GM23338 (cell line): ENCODE data around the gene DENND2C. TPM values are rescaled to one million over a fixed set of nuclear protein-coding genes. Genes with fewer than 3 reads are reported as not detected.

Experiments
- ATAC-seq: fragments of 200-7000 bp; cut with Tn5 transposase; 3 replicates; pipeline ENCODE4 v1.9.1; 2020
- DNase-seq: peaks from one replicate; pipeline ENCODE4 v3.0.0-alpha.2; 2015; ENCODE audit warnings: low spot score
- H2AFZ ChIP-seq: fragments of 200-600 bp; sonication (generic); 2 replicates; pipeline ENCODE4 v1.8.0; 2016; ENCODE audit warnings: antibody characterized with exemption, mild to moderate bottlenecking, moderate library complexity
- H3F3A ChIP-seq: fragments of 200-600 bp; sonication (generic); replicated peaks from 2 replicates; pipeline ENCODE4 v1.8.0; 2017; ENCODE audit warnings: antibody characterized with exemption, mixed run types, low read depth
- H3K27ac ChIP-seq: fragments of 200-600 bp; sonication (generic); 2 replicates; pipeline ENCODE4 v1.6.1; 2016; ENCODE audit warnings: low read depth
- H3K27me3 ChIP-seq: fragments of 200-600 bp; sonication (generic); 2 replicates; pipeline ENCODE4 v1.8.0; 2016; ENCODE audit warnings: mild to moderate bottlenecking, mixed run types, moderate library complexity; ENCODE audit not compliant: insufficient read depth
- H3K36me3 ChIP-seq: fragments of 200-600 bp; sonication (generic); 2 replicates; pipeline ENCODE4 v1.8.0; 2016; ENCODE audit warnings: mild to moderate bottlenecking; ENCODE audit not compliant: insufficient read depth
- H3K4me1 ChIP-seq: fragments of 200-600 bp; sonication (generic); 2 replicates; pipeline ENCODE4 v1.8.0; 2016; ENCODE audit warnings: mild to moderate bottlenecking, moderate library complexity; ENCODE audit not compliant: insufficient read depth
- H3K4me2 ChIP-seq: fragments of 200-600 bp; sonication (generic); 2 replicates; pipeline ENCODE4 v1.7.1; 2017; ENCODE audit warnings: mixed run types
- H3K4me3 ChIP-seq: fragments of 200-600 bp; sonication (generic); 2 replicates; pipeline ENCODE4 v1.6.1; 2016; ENCODE audit warnings: mixed run types
- H3K79me2 ChIP-seq: fragments of 200-600 bp; sonication (generic); replicated peaks from 2 replicates; pipeline ENCODE4 v1.8.0; 2017; ENCODE audit warnings: mild to moderate bottlenecking; ENCODE audit not compliant: insufficient read depth
- H3K9me2 ChIP-seq: fragments of 200-600 bp; sonication (generic); 2 replicates; pipeline ENCODE4 v1.8.0; 2017; ENCODE audit not compliant: insufficient read depth
- H4K20me1 ChIP-seq: fragments of 200-600 bp; sonication (generic); replicated peaks from 2 replicates; pipeline ENCODE4 v1.8.0; 2017; ENCODE audit warnings: mild to moderate bottlenecking; ENCODE audit not compliant: insufficient read depth
- H3K27ac Mint-ChIP-seq: 2 replicates; pipeline ENCODE4 v1.8.0; 2020; ENCODE audit warnings: inconsistent platforms, mild to moderate bottlenecking, moderate library complexity, mixed read lengths
- H3K27me3 Mint-ChIP-seq: 3 replicates; pipeline ENCODE4 v1.8.0; 2022; ENCODE audit warnings: low read depth, mild to moderate bottlenecking, moderate library complexity, mixed read lengths, inconsistent platforms; ENCODE audit not compliant: insufficient read depth, poor library complexity
- H3K36me3 Mint-ChIP-seq: 3 replicates; pipeline ENCODE4 v1.8.0; 2021; ENCODE audit warnings: low read depth, mild to moderate bottlenecking, inconsistent platforms, moderate library complexity, mixed read lengths
- H3K4me1 Mint-ChIP-seq: 3 replicates; pipeline ENCODE4 v1.8.0; 2020; ENCODE audit warnings: mild to moderate bottlenecking, inconsistent platforms, mixed read lengths
- H3K4me3 Mint-ChIP-seq: 3 replicates; pipeline ENCODE4 v1.8.0; 2021; ENCODE audit warnings: moderate library complexity, mild to moderate bottlenecking, inconsistent platforms, mixed read lengths
- H3K9me3 Mint-ChIP-seq: 3 replicates; pipeline ENCODE4 v1.8.0; 2020; ENCODE audit warnings: moderate library complexity, mild to moderate bottlenecking, inconsistent platforms, mixed read lengths
- CREB1 ChIP-seq: fragments of 250-450 bp; sonication (Bioruptor Pico); IDR thresholded peaks from 2 replicates; pipeline ENCODE4 v1.5.0; 2020; ENCODE audit warnings: low read depth, mild to moderate bottlenecking, moderate library complexity
- CTCF ChIP-seq, 2 experiments: fragments of 200-600 bp in 1 of 2; sonication (generic) in 1 of 2; conservative IDR thresholded peaks; 2 replicates each; pipeline versions ENCODE4 v1.5.1 to v1.6.1; 2016 to 2017; ENCODE audit warnings: antibody characterized with exemption in 2 of 2, low read depth in 2 of 2, mild to moderate bottlenecking in 2 of 2, moderate library complexity in 1 of 2
- ETS1 ChIP-seq: IDR thresholded peaks from 2 replicates; pipeline ENCODE4 v1.6.1; 2016; ENCODE audit warnings: antibody characterized with exemption
- EZH2 ChIP-seq: fragments of 200-600 bp; sonication (generic); IDR thresholded peaks from one replicate; pipeline ENCODE4 v1.8.0; 2017; ENCODE audit warnings: antibody characterized with exemption, mild to moderate bottlenecking, low read depth; ENCODE audit not compliant: unreplicated experiment
- EZH2phosphoT487 ChIP-seq: fragments of 200-600 bp; sonication (generic); IDR thresholded peaks from one replicate; pipeline ENCODE4 v1.8.1; 2018; ENCODE audit warnings: antibody characterized with exemption; ENCODE audit not compliant: unreplicated experiment
- JUNB ChIP-seq: IDR thresholded peaks from one replicate; pipeline ENCODE4 v1.6.1; 2016; ENCODE audit warnings: antibody characterized with exemption; ENCODE audit not compliant: unreplicated experiment
- NANOG ChIP-seq: IDR thresholded peaks from 2 replicates; pipeline ENCODE4 v1.6.1; 2016; ENCODE audit warnings: antibody characterized with exemption, borderline replicate concordance
- POLR2AphosphoS5 ChIP-seq: IDR thresholded peaks from 2 replicates; pipeline ENCODE4 v1.6.1; 2016; ENCODE audit warnings: antibody characterized with exemption, low read depth
- REST ChIP-seq: IDR thresholded peaks from one replicate; pipeline ENCODE4 v1.6.1; 2018; ENCODE audit warnings: antibody characterized with exemption; ENCODE audit not compliant: unreplicated experiment
- STAT1 ChIP-seq: IDR thresholded peaks from one replicate; pipeline ENCODE4 v1.6.1; 2016; ENCODE audit warnings: antibody characterized with exemption; ENCODE audit not compliant: unreplicated experiment
- ZNF114 ChIP-seq: fragments of 250-450 bp; sonication (Bioruptor Pico); IDR thresholded peaks from 2 replicates; pipeline ENCODE4 v1.5.0; 2020; ENCODE audit warnings: mild to moderate bottlenecking, moderate library complexity
- ZNF331 ChIP-seq: fragments of 250-450 bp; sonication (Bioruptor Pico); IDR thresholded peaks from 2 replicates; pipeline ENCODE4 v1.5.0; 2020; ENCODE audit warnings: low read depth, mild to moderate bottlenecking, moderate library complexity
- ZNF462 ChIP-seq: fragments of 250-450 bp; sonication (Bioruptor Pico); IDR thresholded peaks from 2 replicates; pipeline ENCODE4 v1.5.0; 2020; ENCODE audit warnings: mild to moderate bottlenecking, moderate library complexity
- polyA plus RNA-seq: library from polyadenylated mRNA; unstranded; fragments of >200 nt; fragmentation: Nextera tagmentation; extraction: Ambion mirVana; gene quantifications from 2 replicates; pipeline ENCODE4 v1.2.1, GENCODE V29; 2016
- total RNA-seq: library from RNA; depleted of rRNA; stranded (reverse); fragments of >200 nt; shearing (Covaris generic); gene quantifications from 2 replicates; pipeline ENCODE4 v1.2.3, GENCODE V29; 2014

The DENND2C gene
- total and polyA plus RNA-seq, 2 experiments from 2014 or later: 4.1 to 7.0 TPM

- H3K4me3 ChIP-seq: no peak overlapping the region
- H3K27me3 ChIP-seq: no peaks in the 10 kb centered on the region
- Mint-ChIP-seq H3K9me3 (no peaks in the 10 kb centered on the region), H3K27ac (no peak overlapping the region), H3K36me3 (no peaks in the 10 kb centered on the region), H3K27me3 (no peaks in the 10 kb centered on the region), H3K4me1 (0 out of 3 replicates have a peak, but pooled peaks cover 4% of the 10 kb centered on the region), H3K4me3 (no peak overlapping the region)
- no peaks in the 10 kb centered on the region for H3K4me1 ChIP-seq
- H3F3A ChIP-seq: no peaks in the 10 kb centered on the region
- H3K79me2 ChIP-seq: no peaks in the 10 kb centered on the region
- no peak overlapping the region for H3K4me2 ChIP-seq
- TF ChIP-seq REST (no peak), STAT1 (no peak), ZNF462 (CRISPR knock-in tag) (no peak), EZH2 (no peak), JUNB (no peak), ZNF114 (CRISPR knock-in tag) (no peak), ZNF331 (no peak), ETS1 (no peak), NANOG (no peak), EZH2phosphoT487 (no peak), CREB1 (CRISPR knock-in tag) (no peak), CTCF (conservative IDR thresholded peaks at IDR 0.05; ENCODE audit: low read depth in 2 of 2) (no peak), POLR2AphosphoS5 (no peak)
- H3K36me3 ChIP-seq: no peaks in the 10 kb centered on the region
- H4K20me1 ChIP-seq: no peaks in the 10 kb centered on the region
- no peaks in the 10 kb centered on the region for H3K9me2 ChIP-seq
- DNase-seq: no peak
- ATAC-seq: no peak
- no peak overlapping the region for H3K27ac ChIP-seq
- no peak overlapping the region for H2AFZ ChIP-seq
These were observed 122.8 kb downstream of the DENND2C start for GRCh38 chr1:114547076-114547475.
